OCI-LY3 (cell line): ENCODE data around the gene URGCP.

Experiments
- H2AFZ ChIP-seq: fragments of 200-600, 300-600 bp; shearing (Covaris generic); 2 replicates; pipeline ENCODE4 v1.6.0; 2014; ENCODE audit warnings: antibody characterized with exemption, low read depth, low read length
- H3K27ac ChIP-seq: fragments of 200-600, 300-600 bp; sonication (generic); 2 replicates; pipeline ENCODE4 v1.5.1; 2014; ENCODE audit warnings: mild to moderate bottlenecking, low read length, moderate library complexity, mixed read lengths
- H3K27me3 ChIP-seq: fragments of 200-600, 300-600 bp; sonication (generic); 2 replicates; pipeline ENCODE4 v1.6.1; 2014; ENCODE audit warnings: low read depth, low read length, mixed read lengths
- H3K36me3 ChIP-seq: fragments of 200-600, 300-600 bp; sonication (generic); replicated peaks from 2 replicates; pipeline ENCODE3; 2014; ENCODE audit warnings: low read depth, low read length, mixed read lengths
- H3K4me1 ChIP-seq: fragments of 300-600, 200-600 bp; sonication (generic); 2 replicates; pipeline ENCODE4 v1.6.1; 2014; ENCODE audit warnings: low read length, mixed read lengths
- H3K4me2 ChIP-seq: fragments of 200-600, 300-600 bp; sonication (generic); 2 replicates; pipeline ENCODE4 v1.6.1; 2014; ENCODE audit warnings: low read length, mixed read lengths
- H3K4me3 ChIP-seq: fragments of 300-600, 200-600 bp; sonication (generic); 2 replicates; pipeline ENCODE4 v1.5.1; 2014; ENCODE audit warnings: antibody characterized with exemption, mild to moderate bottlenecking, low read length, moderate library complexity
- H3K79me2 ChIP-seq: fragments of 300-600, 200-600 bp; shearing (Covaris generic); 2 replicates; pipeline ENCODE4 v1.6.1; 2014; ENCODE audit warnings: mild to moderate bottlenecking, low read length, mixed read lengths
- H3K9ac ChIP-seq: fragments of 300-600, 200-600 bp; shearing (Covaris generic); 2 replicates; pipeline ENCODE4 v1.6.0; 2014; ENCODE audit warnings: mild to moderate bottlenecking, low read length, moderate library complexity
- H3K9me3 ChIP-seq: fragments of 200-600, 300-600 bp; shearing (Covaris generic); 2 replicates; pipeline ENCODE4 v1.6.1; 2014; ENCODE audit warnings: low read length, mixed read lengths; ENCODE audit not compliant: insufficient read depth
- H4K20me1 ChIP-seq: fragments of 200-600, 300-600 bp; sonication (generic); 2 replicates; pipeline ENCODE4 v1.6.1; 2016; ENCODE audit warnings: low read length, mixed read lengths; ENCODE audit not compliant: insufficient read depth
- EZH2phosphoT487 ChIP-seq: fragments of 200-600 bp; shearing (Covaris generic); IDR thresholded peaks from 2 replicates; pipeline ENCODE4 v1.6.1; 2018; ENCODE audit warnings: antibody characterized with exemption, mixed run types, low read depth
- TF ChIP-seq, protein P1 (sequence below): fragments of 200-600, 300-600 bp; sonication (generic); IDR thresholded peaks from 2 replicates; pipeline ENCODE4 v1.5.1; 2014; ENCODE audit warnings: antibody characterized with exemption, low read length, low read depth

Gene URGCP

DNA sequence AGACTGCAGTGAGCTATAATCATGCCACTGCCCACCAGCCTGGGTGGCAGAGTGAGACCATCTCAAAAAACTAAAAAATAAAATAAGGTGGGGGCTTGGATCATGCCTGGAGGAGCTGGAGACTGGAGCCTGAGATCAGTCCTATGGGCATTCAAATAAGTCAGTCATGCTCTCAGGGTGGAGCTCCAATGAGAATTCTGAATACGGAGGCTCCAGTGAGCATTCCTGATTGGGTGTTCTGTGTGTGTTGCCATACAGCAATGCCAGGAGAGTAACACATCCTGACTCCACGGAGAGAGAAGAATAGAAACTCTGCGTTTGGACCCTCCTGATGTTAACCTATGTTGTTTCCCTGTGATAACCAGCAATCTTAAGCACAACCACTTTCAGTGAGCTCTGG lies 35.9 kb upstream of the URGCP start:
- Histone ChIP-seq H3K4me3 (no peak overlapping the region), H2AFZ (no peak overlapping the region)

DNA sequence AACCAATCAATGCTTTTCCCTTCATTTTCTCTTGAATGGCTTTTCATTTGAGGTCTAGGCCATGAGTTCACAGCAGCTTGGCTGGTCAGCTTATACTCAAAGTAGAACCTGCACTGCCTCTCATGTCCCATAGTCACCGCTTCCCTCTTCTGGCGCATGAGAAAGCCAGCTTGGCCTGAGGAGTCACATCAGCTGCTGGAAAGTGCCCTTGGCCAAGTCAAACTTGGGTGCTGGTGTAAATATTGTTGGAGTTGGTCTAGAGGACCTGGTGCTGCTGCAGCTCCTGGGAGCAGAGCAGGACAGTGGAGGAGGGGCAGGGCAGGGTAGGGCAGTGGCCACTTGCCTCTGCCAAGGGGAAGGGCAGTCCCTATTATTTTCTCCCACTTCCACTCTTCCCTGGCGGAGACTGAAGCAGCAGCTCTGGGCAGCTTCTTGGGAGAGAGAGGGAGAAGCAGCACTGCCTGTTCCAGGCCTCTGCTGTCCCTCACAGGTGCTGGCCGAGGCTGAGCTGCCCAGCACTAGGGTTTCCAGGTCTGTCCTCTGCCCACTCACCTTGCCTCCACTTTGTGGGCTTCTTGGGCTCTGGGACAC lies 32.6 kb upstream of the URGCP start:
- Histone ChIP-seq H3K4me2 (no peak overlapping the region), H3K27me3 (no peaks in the 10 kb centered on the region), H3K9me3 (no peaks in the 10 kb centered on the region), H3K79me2 (no peaks in the 10 kb centered on the region), H3K27ac (no peak overlapping the region), H3K36me3 (no peaks in the 10 kb centered on the region), H3K4me1 (no peaks in the 10 kb centered on the region), H2AFZ (no peak overlapping the region), H3K4me3 (no peak overlapping the region), H3K9ac (no peak overlapping the region), H4K20me1 (no peaks in the 10 kb centered on the region)
- TF ChIP-seq, protein P1, sequence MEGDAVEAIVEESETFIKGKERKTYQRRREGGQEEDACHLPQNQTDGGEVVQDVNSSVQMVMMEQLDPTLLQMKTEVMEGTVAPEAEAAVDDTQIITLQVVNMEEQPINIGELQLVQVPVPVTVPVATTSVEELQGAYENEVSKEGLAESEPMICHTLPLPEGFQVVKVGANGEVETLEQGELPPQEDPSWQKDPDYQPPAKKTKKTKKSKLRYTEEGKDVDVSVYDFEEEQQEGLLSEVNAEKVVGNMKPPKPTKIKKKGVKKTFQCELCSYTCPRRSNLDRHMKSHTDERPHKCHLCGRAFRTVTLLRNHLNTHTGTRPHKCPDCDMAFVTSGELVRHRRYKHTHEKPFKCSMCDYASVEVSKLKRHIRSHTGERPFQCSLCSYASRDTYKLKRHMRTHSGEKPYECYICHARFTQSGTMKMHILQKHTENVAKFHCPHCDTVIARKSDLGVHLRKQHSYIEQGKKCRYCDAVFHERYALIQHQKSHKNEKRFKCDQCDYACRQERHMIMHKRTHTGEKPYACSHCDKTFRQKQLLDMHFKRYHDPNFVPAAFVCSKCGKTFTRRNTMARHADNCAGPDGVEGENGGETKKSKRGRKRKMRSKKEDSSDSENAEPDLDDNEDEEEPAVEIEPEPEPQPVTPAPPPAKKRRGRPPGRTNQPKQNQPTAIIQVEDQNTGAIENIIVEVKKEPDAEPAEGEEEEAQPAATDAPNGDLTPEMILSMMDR: no peak
- no peak for TF ChIP-seq EZH2phosphoT487

More for the DNA sequence above, 35.9 kb upstream of the URGCP start:
- Histone ChIP-seq H3K9ac (no peak overlapping the region), H3K9me3 (no peaks in the 10 kb centered on the region), H3K27ac (no peak overlapping the region), H3K4me2 (no peak overlapping the region), H3K79me2 (no peaks in the 10 kb centered on the region), H3K4me1 (peaks cover 5% of the 10 kb centered on the region; the same call in 1 of the 2 replicates), H3K36me3 (no peaks in the 10 kb centered on the region), H4K20me1 (no peaks in the 10 kb centered on the region), H3K27me3 (no peaks in the 10 kb centered on the region)
- TF ChIP-seq, protein P1: no peak
- no peak for TF ChIP-seq EZH2phosphoT487

DNA sequence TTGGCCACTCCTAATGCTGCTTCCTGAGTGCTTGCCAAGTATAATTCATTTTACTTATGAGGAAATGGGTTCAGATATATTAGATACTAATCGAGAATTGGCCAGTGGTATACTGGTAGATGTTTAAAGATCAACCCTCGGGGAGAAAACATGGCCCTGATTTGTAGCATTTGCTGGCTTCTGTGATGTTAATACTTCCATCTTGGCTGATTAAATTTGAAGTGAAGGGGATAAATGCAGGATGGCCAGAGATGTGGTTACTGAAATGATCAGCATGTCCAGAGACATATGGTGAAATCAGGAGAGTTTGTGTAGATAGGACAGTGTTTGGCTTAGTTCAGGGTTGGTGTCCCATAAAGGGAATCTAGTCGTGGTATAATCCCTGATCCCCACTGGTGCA lies 31.0 kb upstream of the URGCP start:
- Histone ChIP-seq H3K27ac (no peak overlapping the region), H2AFZ (no peak overlapping the region), H3K79me2 (no peaks in the 10 kb centered on the region), H3K36me3 (no peaks in the 10 kb centered on the region), H3K9me3 (no peaks in the 10 kb centered on the region), H3K9ac (no peak overlapping the region), H3K4me2 (no peak overlapping the region), H3K4me1 (no peaks in the 10 kb centered on the region), H3K27me3 (no peaks in the 10 kb centered on the region), H3K4me3 (no peak overlapping the region), H4K20me1 (no peaks in the 10 kb centered on the region)
- TF ChIP-seq, protein P1: no peak
- TF ChIP-seq EZH2phosphoT487: no peak

DNA sequence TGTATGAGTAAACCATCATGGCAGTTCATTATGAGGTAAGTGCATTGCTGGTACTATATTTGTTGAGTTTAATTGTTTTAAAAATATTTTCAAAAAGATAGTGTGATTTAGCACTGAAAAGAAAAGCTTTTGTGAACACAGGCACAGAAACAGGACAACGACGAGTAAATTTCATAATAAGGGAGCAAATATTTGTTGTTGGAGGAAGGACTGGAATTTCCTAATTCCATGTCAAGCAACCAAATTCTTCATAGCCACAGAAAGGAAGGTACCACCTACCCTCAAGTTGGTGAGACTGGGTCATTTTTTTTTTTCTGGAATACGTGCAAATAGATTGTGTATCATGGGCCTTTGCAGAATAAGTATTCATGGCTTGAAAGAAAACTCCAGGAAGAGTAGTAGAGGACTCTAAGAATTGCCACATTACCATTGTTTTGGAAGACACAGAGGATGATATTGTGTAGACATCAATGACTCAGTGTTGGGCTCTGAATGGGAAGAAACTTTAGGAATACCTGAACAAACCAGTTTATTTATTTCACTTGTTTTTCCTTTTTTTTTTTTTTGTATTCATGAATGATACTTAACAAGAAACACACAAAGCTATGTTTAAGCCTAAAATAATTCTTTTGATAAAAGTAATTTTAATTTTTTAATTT lies 27.6 kb upstream of the URGCP start:
- H3K4me3 ChIP-seq: no peak overlapping the region
- TF ChIP-seq, protein P1: no peak
- no peak for TF ChIP-seq EZH2phosphoT487

More for the DNA sequence above, 27.6 kb upstream of the URGCP start:
- H3K36me3 ChIP-seq: no peaks in the 10 kb centered on the region
- no peaks in the 10 kb centered on the region for H4K20me1 ChIP-seq
- H2AFZ ChIP-seq: no peak overlapping the region
- no peak overlapping the region for H3K9ac ChIP-seq
- H3K27ac ChIP-seq: no peak overlapping the region
- H3K4me1 ChIP-seq: no peaks in the 10 kb centered on the region
- no peak overlapping the region for H3K4me2 ChIP-seq
- H3K9me3 ChIP-seq: no peaks in the 10 kb centered on the region
- H3K79me2 ChIP-seq: no peaks in the 10 kb centered on the region
- H3K27me3 ChIP-seq: no peaks in the 10 kb centered on the region
